Uterus (tissue), 4 donors: ENCODE data around the gene NIPBL. TPM values are rescaled to one million over a fixed set of nuclear protein-coding genes. Genes with fewer than 3 reads are reported as not detected.

Experiments used
- DNase-seq, 2 donors: peaks; one replicate each; pipeline ENCODE4 v3.0.0-alpha.2; 2019 to 2020
- H3K27ac ChIP-seq, 2 donors: fragments of 200-600 bp; sonication (generic); 1 replicate in 1 of 2; 2 replicates in 1 of 2; pipeline ENCODE4 v1.5.1; 2016 to 2018
- H3K27me3 ChIP-seq, 2 donors: fragments of 200-600 bp; sonication (generic); one replicate each; pipeline ENCODE4 v1.5.1; 2018 to 2019; ENCODE audit warnings: control low read depth in 1 of 2
- H3K36me3 ChIP-seq, 2 donors: fragments of 200-600 bp; sonication (generic); one replicate each; pipeline ENCODE4 v1.5.1; 2019; ENCODE audit warnings: control low read depth in 1 of 2
- H3K4me1 ChIP-seq, 2 donors: fragments of 200-600 bp; sonication (generic); one replicate each; pipeline ENCODE4 v1.5.1; 2018 to 2019; ENCODE audit warnings: control low read depth in 1 of 2
- H3K4me3 ChIP-seq, 2 donors: fragments of 200-600 bp; sonication (generic); 1 replicate in 1 of 2; 2 replicates in 1 of 2; pipeline ENCODE4 v1.5.1; 2018 to 2019; ENCODE audit warnings: mild to moderate bottlenecking in 1 of 2
- H3K9me3 ChIP-seq, 2 donors: fragments of 200-600 bp; sonication (generic); one replicate each; pipeline ENCODE4 v1.5.1; 2019; ENCODE audit warnings: control low read depth in 1 of 2
- POLR2A ChIP-seq, 2 donors: fragments of 450-650 bp; IDR thresholded peaks; one replicate each; pipeline ENCODE4 v1.6.1; 2016; ENCODE audit warnings: antibody characterized with exemption in 2 of 2, mild to moderate bottlenecking in 1 of 2, moderate library complexity in 1 of 2
- intact Hi-C: fragments of 100-400 bp; cut with DNase I; formaldehyde crosslinking; loops from one replicate; pipeline ENCODE4 v1.15.1; 2023; ENCODE audit warnings: low total_unique reads
- total RNA-seq, 4 donors: library from RNA; depleted of rRNA in 3 of 4; stranded (reverse); fragments of >200 nt in 3 of 4; gene quantifications; one replicate each; pipeline versions ENCODE4 v1.1.0 to v1.2.4, GENCODE V29; 2014 to 2023
- TF ChIP-seq, protein P1 (sequence below), 4 experiments: fragments of 200-600 bp in 2 of 4; fragments of 450-650 bp in 2 of 4; sonication (generic) in 2 of 4; IDR thresholded peaks; one replicate each; pipeline ENCODE4 v1.5.1; 2016 to 2019; ENCODE audit warnings: antibody characterized with exemption in 4 of 4, mild to moderate bottlenecking in 2 of 4, moderate library complexity in 1 of 4
- donor health status: DM: yes; HTN: yes; CAD: no.

Gene NIPBL
- total RNA-seq, 4 donors from 2014 or later, result 49.7 to 108 (median 72.4) TPM

DNA sequence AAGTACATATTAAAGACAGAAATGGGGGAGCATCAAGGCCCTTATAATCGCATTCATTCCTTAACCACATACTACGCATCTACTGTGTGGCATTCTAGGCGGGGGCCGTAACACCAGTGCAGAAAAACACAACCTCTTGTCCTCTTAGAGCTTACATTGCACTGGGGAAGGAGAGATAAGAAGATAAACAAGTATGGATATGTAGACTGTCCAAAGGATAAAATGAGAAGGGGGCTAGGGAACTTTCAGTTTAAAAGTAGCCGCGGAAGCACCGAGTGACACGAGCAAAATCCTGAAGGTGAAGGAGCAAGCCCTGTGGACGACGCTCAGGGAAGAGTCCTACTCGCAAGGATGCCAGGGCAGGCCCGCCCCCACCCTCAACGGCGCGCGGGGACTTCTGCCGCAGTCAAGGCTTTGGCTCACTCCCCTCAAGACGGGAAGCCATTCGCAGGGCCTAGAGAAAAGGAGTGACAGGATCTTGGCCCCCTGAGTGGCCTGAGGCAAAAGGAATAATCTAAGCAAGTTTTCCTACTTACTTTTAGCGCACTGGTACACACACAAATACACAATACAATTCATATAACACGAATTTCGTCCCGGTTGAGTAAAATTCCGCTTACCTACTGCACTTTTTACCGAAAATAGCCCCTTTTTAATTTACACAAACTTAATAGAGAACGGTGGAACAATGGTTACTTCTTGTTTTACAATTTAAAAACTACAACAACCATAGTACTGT is 1.3 kb upstream of the NIPBL start:
- peak overlapping the region; percentile 92 to 96 for H3K4me3 ChIP-seq
- no peaks in the 10 kb centered on the region for H3K27me3 ChIP-seq
- TF ChIP-seq POLR2A (IDR thresholded peaks at IDR 0.05), result no peak
- TF ChIP-seq, protein P1, sequence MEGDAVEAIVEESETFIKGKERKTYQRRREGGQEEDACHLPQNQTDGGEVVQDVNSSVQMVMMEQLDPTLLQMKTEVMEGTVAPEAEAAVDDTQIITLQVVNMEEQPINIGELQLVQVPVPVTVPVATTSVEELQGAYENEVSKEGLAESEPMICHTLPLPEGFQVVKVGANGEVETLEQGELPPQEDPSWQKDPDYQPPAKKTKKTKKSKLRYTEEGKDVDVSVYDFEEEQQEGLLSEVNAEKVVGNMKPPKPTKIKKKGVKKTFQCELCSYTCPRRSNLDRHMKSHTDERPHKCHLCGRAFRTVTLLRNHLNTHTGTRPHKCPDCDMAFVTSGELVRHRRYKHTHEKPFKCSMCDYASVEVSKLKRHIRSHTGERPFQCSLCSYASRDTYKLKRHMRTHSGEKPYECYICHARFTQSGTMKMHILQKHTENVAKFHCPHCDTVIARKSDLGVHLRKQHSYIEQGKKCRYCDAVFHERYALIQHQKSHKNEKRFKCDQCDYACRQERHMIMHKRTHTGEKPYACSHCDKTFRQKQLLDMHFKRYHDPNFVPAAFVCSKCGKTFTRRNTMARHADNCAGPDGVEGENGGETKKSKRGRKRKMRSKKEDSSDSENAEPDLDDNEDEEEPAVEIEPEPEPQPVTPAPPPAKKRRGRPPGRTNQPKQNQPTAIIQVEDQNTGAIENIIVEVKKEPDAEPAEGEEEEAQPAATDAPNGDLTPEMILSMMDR (IDR thresholded peaks at IDR 0.05), result no peak
- peak overlapping the region; percentile 96 to 97 for H3K27ac ChIP-seq
- peaks cover 7 to 13% of the 10 kb centered on the region in 2 donors for H3K4me1 ChIP-seq
- H3K9me3 ChIP-seq, result no peaks in the 10 kb centered on the region
- peak; percentile 32 to 46 for DNase-seq
- no peaks in the 10 kb centered on the region for H3K36me3 ChIP-seq
- intact Hi-C loops, result no loop called here

DNA sequence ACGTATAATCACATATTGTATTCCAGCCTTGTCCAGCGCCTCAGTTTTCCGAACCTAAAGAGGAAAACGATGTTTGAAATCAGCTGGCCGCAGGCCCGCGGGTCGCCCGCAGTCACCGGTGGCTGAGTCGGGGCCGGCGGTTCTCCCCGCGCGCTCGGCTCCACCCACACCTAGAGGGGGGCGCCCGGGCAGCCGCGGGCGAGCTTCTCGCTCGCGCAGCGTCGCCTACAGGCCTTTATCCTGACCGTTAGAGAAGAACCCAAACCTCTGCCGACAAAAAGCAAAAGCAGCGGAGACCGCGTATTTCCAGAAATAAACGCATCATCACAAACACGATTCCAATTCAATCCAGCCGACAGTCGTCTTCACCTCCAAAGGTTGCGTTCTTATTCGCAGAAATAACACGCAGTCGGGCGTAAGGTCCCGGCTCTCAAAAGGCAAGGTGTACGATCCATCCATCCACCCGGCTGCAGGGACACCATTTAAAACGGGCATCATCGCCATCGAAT is 725 bp upstream of the NIPBL start:
- Histone ChIP-seq H3K27me3 (no peaks in the 10 kb centered on the region), H3K4me3 (peak overlapping the region; percentile 92 to 96), H3K36me3 (no peaks in the 10 kb centered on the region), H3K9me3 (no peaks in the 10 kb centered on the region), H3K4me1 (peaks cover 7 to 13% of the 10 kb centered on the region in 2 donors), H3K27ac (peak overlapping the region; percentile 96 to 97)
- TF ChIP-seq, protein P1 (IDR thresholded peaks at IDR 0.05), result peak; percentile 43 to 69 (median 49)
- TF ChIP-seq POLR2A (IDR thresholded peaks at IDR 0.05), result no peak
- intact Hi-C loops, result no loop called here
- peak; percentile 70 to 77 for DNase-seq

DNA sequence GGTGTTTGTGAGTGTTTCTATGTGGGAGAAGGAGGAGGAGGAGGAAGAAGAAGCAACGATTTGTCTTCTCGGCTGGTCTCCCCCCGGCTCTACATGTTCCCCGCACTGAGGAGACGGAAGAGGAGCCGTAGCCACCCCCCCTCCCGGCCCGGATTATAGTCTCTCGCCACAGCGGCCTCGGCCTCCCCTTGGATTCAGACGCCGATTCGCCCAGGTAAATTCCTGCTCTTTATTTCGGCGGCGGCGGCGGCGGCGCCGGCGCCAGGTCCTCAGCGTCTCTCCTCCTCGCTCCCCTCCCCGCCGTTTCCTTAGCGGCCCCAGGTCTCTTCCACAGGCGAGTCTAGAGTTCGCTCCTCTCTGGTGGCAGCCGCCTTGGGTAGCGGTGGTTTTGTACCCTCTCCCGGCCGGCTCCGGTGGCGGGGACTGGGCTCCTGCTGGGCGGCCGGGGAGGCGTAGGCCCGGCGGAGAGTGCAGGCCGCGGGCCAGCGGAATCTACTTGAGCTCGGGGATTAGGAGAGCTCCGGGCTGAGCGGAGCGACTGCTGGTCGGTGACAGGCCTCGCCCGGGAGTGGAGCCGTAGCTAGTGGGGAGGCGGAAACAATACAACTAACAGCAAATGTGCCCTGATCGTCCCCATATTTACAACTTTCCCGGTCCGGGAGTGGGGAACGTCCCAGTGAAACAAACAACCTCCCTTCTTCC is 547 bp downstream of the NIPBL start:
- no peaks in the 10 kb centered on the region for H3K9me3 ChIP-seq
- intact Hi-C loops, result no loop called here
- peak; percentile 52 to 57 for DNase-seq
- H3K36me3 ChIP-seq, result no peaks in the 10 kb centered on the region
- TF ChIP-seq, protein P1 (IDR thresholded peaks at IDR 0.05), result peak in 1 of 4 experiments; percentile 7
- TF ChIP-seq POLR2A (IDR thresholded peaks at IDR 0.05), result no peak
- no peaks in the 10 kb centered on the region for H3K27me3 ChIP-seq
- H3K4me1 ChIP-seq, result peaks cover 7 to 21% of the 10 kb centered on the region in 2 donors
- H3K4me3 ChIP-seq, result peak overlapping the region; percentile 92 to 96
- peak overlapping the region; percentile 96 to 97 for H3K27ac ChIP-seq

GRCh38 chr5:36877667-36878391 is 1.3 kb downstream of the NIPBL start:
- H3K4me3 ChIP-seq, result peak overlapping the region; percentile 92 to 96
- H3K9me3 ChIP-seq, result no peaks in the 10 kb centered on the region
- H3K27ac ChIP-seq, result peak overlapping the region; percentile 96 to 97
- intact Hi-C loops, result no loop called here
- peaks cover 7 to 21% of the 10 kb centered on the region in 2 donors for H3K4me1 ChIP-seq
- DNase-seq, result no peak
- H3K27me3 ChIP-seq, result no peaks in the 10 kb centered on the region
- no peak for TF ChIP-seq POLR2A (IDR thresholded peaks at IDR 0.05)
- TF ChIP-seq, protein P1 (IDR thresholded peaks at IDR 0.05), result no peak
- H3K36me3 ChIP-seq, result no peaks in the 10 kb centered on the region
